HCT116 (cell line): Measurements from ENCODE around the gene MVB12A. TPM values are rescaled to one million over a fixed set of nuclear protein-coding genes. Genes with fewer than 3 reads are reported as not detected.

ENCODE experiments used
- ATAC-seq: fragments of 200-7000 bp; cut with Tn5 transposase; 2 replicates; pipeline ENCODE4 v1.9.1; 2020; ENCODE audit warnings: mild to moderate bottlenecking, moderate library complexity
- BruUV-seq: library from RNA; stranded (reverse); fragments of 400-500 nt; replicated peaks from 2 replicates; lab custom pipeline; 2021; lab: Mats Ljungman, UMichigan
- CTCF ChIA-PET: fragments of 300-600 bp; sonication (Branson Sonifier 250); formaldehyde crosslinking; loops from one replicate; lab custom pipeline; 2021; ENCODE audit warnings: antibody characterized with exemption; lab: Charles Lee
- POLR2A ChIA-PET: fragments of 300-600, 350-600 bp; sonication (Branson Sonifier 250); formaldehyde crosslinking; loops from one replicate; lab custom pipeline; 2021; ENCODE audit warnings: antibody characterized with exemption; lab: Charles Lee
- RAD21 ChIA-PET, 2 experiments: fragments of 300-600 bp; sonication (Branson Sonifier 250); formaldehyde crosslinking; loops; one replicate each; lab custom pipeline; 2023; ENCODE audit warnings: low total read pairs in 2 of 2; ENCODE audit not compliant: uncharacterized antibody in 2 of 2, unreplicated experiment in 2 of 2, low non-redundant PET in 1 of 2; lab: Charles Lee
- DNase-seq: peaks from one replicate; pipeline ENCODE4 v3.0.0-alpha.2; 2010; ENCODE audit warnings: low read depth, low spot score
- H2AFZ ChIP-seq: fragments of 200-600 bp; shearing (Covaris generic), sonication (generic); 2 replicates; pipeline ENCODE4 v1.6.1; 2017; ENCODE audit warnings: low read depth, mixed run types, mixed read lengths, antibody characterized with exemption, low read length; ENCODE audit not compliant: poor library complexity, severe bottlenecking
- H3K27ac ChIP-seq: 2 replicates; pipeline ENCODE4 v1.5.1; 2012; ENCODE audit warnings: low read depth, low read length
- H3K27me3 ChIP-seq: fragments of 200-600 bp; sonication (generic); 2 replicates; pipeline ENCODE4 v1.6.1; 2016; ENCODE audit warnings: mixed run types, low read length, mixed read lengths; ENCODE audit not compliant: insufficient read depth
- H3K36me3 ChIP-seq, 2 experiments: fragments of 200-500 bp in 1 of 2; fragments of 200-600 bp in 1 of 2; sonication (Bioruptor generic) in 1 of 2; sonication (generic) in 1 of 2; 2 replicates each; pipeline versions ENCODE4 v1.5.1 to v1.6.1; 2014 to 2016; ENCODE audit warnings: low read length in 2 of 2, inconsistent platforms in 1 of 2, mixed read lengths in 1 of 2, mixed run types in 1 of 2; ENCODE audit not compliant: insufficient read depth in 2 of 2, control insufficient read depth in 1 of 2
- H3K4me1 ChIP-seq, 2 experiments: fragments of 200-600 bp in 1 of 2; sonication (generic) in 1 of 2; 2 replicates each; pipeline versions ENCODE4 v1.5.1 to v1.6.1; 2012 to 2017; ENCODE audit warnings: low read length in 2 of 2, inconsistent platforms in 1 of 2, mild to moderate bottlenecking in 1 of 2, mixed read lengths in 1 of 2, mixed run types in 1 of 2, moderate library complexity in 1 of 2; ENCODE audit not compliant: insufficient read depth in 2 of 2, control insufficient read depth in 1 of 2
- H3K4me2 ChIP-seq: fragments of 200-600 bp; sonication (generic); 2 replicates; pipeline ENCODE4 v1.6.1; 2017; ENCODE audit warnings: mixed run types, low read length, mixed read lengths
- H3K4me3 ChIP-seq, 2 experiments: fragments of 200-600 bp in 1 of 2; sonication (generic) in 1 of 2; replicated peaks in 1 of 2; 2 replicates each; pipeline ENCODE4 v1.5.1; 2011 to 2016; ENCODE audit warnings: low read length in 2 of 2, control low read depth in 1 of 2, low read depth in 1 of 2, mild to moderate bottlenecking in 1 of 2, mixed read lengths in 1 of 2, mixed run types in 1 of 2
- H3K79me2 ChIP-seq: fragments of 200-600 bp; sonication (generic); 2 replicates; pipeline ENCODE4 v1.6.1; 2017; ENCODE audit warnings: mild to moderate bottlenecking, mixed run types, low read length, moderate library complexity, mixed read lengths; ENCODE audit not compliant: insufficient read depth
- H3K9ac ChIP-seq: fragments of 200-600 bp; sonication (generic); 2 replicates; pipeline ENCODE4 v1.6.1; 2016; ENCODE audit warnings: low read length, mixed read lengths
- H3K9me2 ChIP-seq: fragments of 200-600 bp; sonication (generic), shearing (Covaris generic); 2 replicates; pipeline ENCODE4 v1.6.1; 2017; ENCODE audit warnings: mixed run types, mild to moderate bottlenecking, moderate library complexity; ENCODE audit not compliant: insufficient read depth
- H3K9me3 ChIP-seq, 2 experiments: fragments of 200-500 bp in 1 of 2; fragments of 200-600 bp in 1 of 2; sonication (Bioruptor generic) in 1 of 2; sonication (generic) in 1 of 2; 2 replicates each; pipeline ENCODE4 v1.6.1; 2014 to 2017; ENCODE audit warnings: low read length in 2 of 2, mixed read lengths in 2 of 2, inconsistent platforms in 1 of 2, low read depth in 1 of 2, mild to moderate bottlenecking in 1 of 2, mixed run types in 1 of 2, moderate library complexity in 1 of 2; ENCODE audit not compliant: control insufficient read depth in 1 of 2, insufficient read depth in 1 of 2
- H4K20me1 ChIP-seq: fragments of 200-600 bp; sonication (generic), shearing (Covaris generic); 2 replicates; pipeline ENCODE4 v1.6.1; 2017; ENCODE audit warnings: mixed run types, mild to moderate bottlenecking, moderate library complexity; ENCODE audit not compliant: insufficient read depth
- MAX ChIP-seq: IDR thresholded peaks from 2 replicates; pipeline ENCODE4 v1.6.1; 2012
- SIN3A ChIP-seq: IDR thresholded peaks from 2 replicates; pipeline ENCODE4 v1.6.1; 2012; ENCODE audit warnings: low read depth
- TCF7L2 ChIP-seq: IDR thresholded peaks from 2 replicates; pipeline ENCODE4 v1.7.0; 2011; ENCODE audit warnings: borderline replicate concordance, inconsistent platforms; ENCODE audit not compliant: insufficient read depth, insufficient read length; ENCODE audit errors: extremely low read depth
- YY1 ChIP-seq: IDR thresholded peaks from 2 replicates; pipeline ENCODE4 v1.6.1; 2011; ENCODE audit warnings: low read length, low read depth, moderate library complexity, mild to moderate bottlenecking; ENCODE audit not compliant: insufficient replicate concordance; ENCODE audit errors: extremely low read depth
- ZBTB33 ChIP-seq: IDR thresholded peaks from 2 replicates; pipeline ENCODE4 v1.6.1; 2011; ENCODE audit warnings: mild to moderate bottlenecking, low read length, moderate library complexity; ENCODE audit not compliant: insufficient replicate concordance; ENCODE audit errors: extremely low read depth
- ZFX ChIP-seq: fragments of 450-650 bp; IDR thresholded peaks from 2 replicates; pipeline ENCODE4 v1.6.1; 2017
- intact Hi-C: fragments of 100-400 bp; cut with micrococcal nuclease; formaldehyde crosslinking; loops from 2 replicates; pipeline ENCODE4 v1.10.0; 2022
- total RNA-seq: library from RNA; stranded (reverse); gene quantifications from one replicate; pipeline ENCODE4 v1.2.1, GENCODE V29; 2021; ENCODE audit not compliant: unreplicated experiment

MVB12A gene
- total RNA-seq, 1 experiment from 2014 or later: 91.7 TPM

DNA sequence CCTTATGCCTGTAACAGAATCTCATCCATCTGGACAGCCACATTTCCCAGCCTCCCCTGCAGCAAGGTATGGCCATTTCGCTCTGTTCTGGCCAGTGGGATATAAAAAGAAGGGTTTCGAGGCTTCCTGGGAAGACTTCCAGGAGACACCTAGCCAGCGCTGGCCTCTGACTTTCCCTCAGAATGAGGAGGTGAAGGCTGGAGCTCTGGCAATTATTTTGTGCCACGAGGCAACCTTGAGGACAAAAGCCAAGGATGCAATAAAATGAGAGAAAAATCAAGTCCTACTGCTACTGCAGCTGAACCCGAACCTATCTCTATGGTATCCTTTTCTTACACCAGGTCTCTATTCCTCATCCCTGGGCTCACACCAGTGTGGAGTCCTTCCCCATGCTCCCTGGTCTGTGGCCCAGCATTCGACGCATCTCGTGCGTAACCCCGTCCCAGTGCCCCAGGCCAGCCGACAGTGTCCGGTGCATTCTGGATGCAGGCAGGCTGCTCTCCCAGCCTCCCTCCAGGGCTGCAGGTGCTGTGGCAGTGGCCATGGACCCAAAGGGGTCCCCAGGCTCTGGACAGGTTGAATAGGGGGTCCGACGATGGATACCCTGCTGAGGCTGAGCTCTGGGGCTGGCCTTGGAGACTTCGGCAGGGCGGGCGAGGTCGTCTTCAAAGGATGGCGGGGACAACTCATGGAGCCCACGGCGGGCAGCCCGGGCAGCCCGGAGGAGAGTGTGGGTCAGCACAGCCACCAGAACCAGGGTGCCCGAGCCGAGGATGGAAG is 16.4 kb downstream of the MVB12A start:
- H3K9ac ChIP-seq: no peak overlapping the region
- ChIA-PET POLR2A (no interaction called here), CTCF (no interaction called here), RAD21 (no interaction called here)
- no peaks in the 10 kb centered on the region for H3K79me2 ChIP-seq
- DNase-seq (no peak), ATAC-seq (no peak)
- TF ChIP-seq YY1: no peak
- no peak for TF ChIP-seq ZFX
- no peak for TF ChIP-seq ZBTB33
- no peak for TF ChIP-seq SIN3A
- no peak for TF ChIP-seq MAX
- no peak for TF ChIP-seq TCF7L2
- no peaks in the 10 kb centered on the region for H3K4me1 ChIP-seq
- no peak overlapping the region for H3K4me3 ChIP-seq
- no peak overlapping the region for H3K4me2 ChIP-seq
- H4K20me1 ChIP-seq: no peaks in the 10 kb centered on the region
- H3K27ac ChIP-seq: no peak overlapping the region
- intact Hi-C loops: no loop called here
- no peaks in the 10 kb centered on the region for H3K9me2 ChIP-seq
- no peaks in the 10 kb centered on the region for H3K36me3 ChIP-seq
- H3K27me3 ChIP-seq: no peaks in the 10 kb centered on the region
- no peak overlapping the region for H2AFZ ChIP-seq
- no TSS peak for BruUV-seq
- no peaks in the 10 kb centered on the region for H3K9me3 ChIP-seq
